GM19328 (cell line): ENCODE measurements around the gene TMEM108.

Source experiments
- ATAC-seq: cut with Tn5 transposase; IDR thresholded peaks from one replicate; pipeline ENCODE4 v1.9.1; 2021; ENCODE audit warnings: mild to moderate bottlenecking, moderate library complexity; ENCODE audit not compliant: unreplicated experiment

The TMEM108 gene

GRCh38 chr3:133269393-133269792, 231.2 kb downstream of the TMEM108 start:
- no peak for ATAC-seq

GRCh38 chr3:133270631-133271030, 232.4 kb downstream of the TMEM108 start:
- ATAC-seq, result no peak

GRCh38 chr3:133271042-133271441, 232.9 kb downstream of the TMEM108 start:
- no peak for ATAC-seq

GRCh38 chr3:133271539-133271938, 233.3 kb downstream of the TMEM108 start:
- no peak for ATAC-seq

GRCh38 chr3:133273346-133273745, 235.2 kb downstream of the TMEM108 start:
- ATAC-seq, result no peak

- ATAC-seq, result no peak
Measured at GRCh38 chr3:133274477-133274876, 236.3 kb downstream of the TMEM108 start.

- no peak for ATAC-seq
Measured at GRCh38 chr3:133276594-133276993, 238.4 kb downstream of the TMEM108 start.

- ATAC-seq, result no peak
Measured at GRCh38 chr3:133277813-133278212, 239.6 kb downstream of the TMEM108 start.

GRCh38 chr3:133278260-133279043, 240.3 kb downstream of the TMEM108 start:
- ATAC-seq, result no peak

GRCh38 chr3:133280586-133280985, 242.4 kb downstream of the TMEM108 start:
- ATAC-seq, result no peak

GRCh38 chr3:133282236-133282635, 244.0 kb downstream of the TMEM108 start:
- ATAC-seq, result no peak

- ATAC-seq, result no peak
Measured at GRCh38 chr3:133283958-133284807, 246.0 kb downstream of the TMEM108 start.

GRCh38 chr3:133289322-133289721, 251.1 kb downstream of the TMEM108 start:
- no peak for ATAC-seq

GRCh38 chr3:133292296-133292695, 254.1 kb downstream of the TMEM108 start:
- ATAC-seq, result no peak

- ATAC-seq, result no peak
Measured at GRCh38 chr3:133293397-133294110, 255.4 kb downstream of the TMEM108 start.

GRCh38 chr3:133294253-133294652, 256.1 kb downstream of the TMEM108 start:
- ATAC-seq, result no peak

GRCh38 chr3:133295199-133295901, 257.2 kb downstream of the TMEM108 start:
- ATAC-seq, result no peak

- ATAC-seq, result no peak
Measured at GRCh38 chr3:133295944-133296917, 258.0 kb downstream of the TMEM108 start.

- ATAC-seq, result no peak
Measured at GRCh38 chr3:133296981-133297380, 258.8 kb downstream of the TMEM108 start.

GRCh38 chr3:133300102-133300501, 261.9 kb downstream of the TMEM108 start:
- no peak for ATAC-seq
